ENCODE measurements around the gene IQSEC1. TPM values are rescaled to one million over a fixed set of nuclear protein-coding genes. Genes with fewer than 3 reads are reported as not detected.

Gene IQSEC1
- total and polyA plus RNA-seq, 9 of the 15 experiments (the other 6 are each of a cell fraction or from before 2014, with no cell fraction given) = 0.56 to 39.0 (median 6.8) TPM

- TF ChIP-seq, protein P1, sequence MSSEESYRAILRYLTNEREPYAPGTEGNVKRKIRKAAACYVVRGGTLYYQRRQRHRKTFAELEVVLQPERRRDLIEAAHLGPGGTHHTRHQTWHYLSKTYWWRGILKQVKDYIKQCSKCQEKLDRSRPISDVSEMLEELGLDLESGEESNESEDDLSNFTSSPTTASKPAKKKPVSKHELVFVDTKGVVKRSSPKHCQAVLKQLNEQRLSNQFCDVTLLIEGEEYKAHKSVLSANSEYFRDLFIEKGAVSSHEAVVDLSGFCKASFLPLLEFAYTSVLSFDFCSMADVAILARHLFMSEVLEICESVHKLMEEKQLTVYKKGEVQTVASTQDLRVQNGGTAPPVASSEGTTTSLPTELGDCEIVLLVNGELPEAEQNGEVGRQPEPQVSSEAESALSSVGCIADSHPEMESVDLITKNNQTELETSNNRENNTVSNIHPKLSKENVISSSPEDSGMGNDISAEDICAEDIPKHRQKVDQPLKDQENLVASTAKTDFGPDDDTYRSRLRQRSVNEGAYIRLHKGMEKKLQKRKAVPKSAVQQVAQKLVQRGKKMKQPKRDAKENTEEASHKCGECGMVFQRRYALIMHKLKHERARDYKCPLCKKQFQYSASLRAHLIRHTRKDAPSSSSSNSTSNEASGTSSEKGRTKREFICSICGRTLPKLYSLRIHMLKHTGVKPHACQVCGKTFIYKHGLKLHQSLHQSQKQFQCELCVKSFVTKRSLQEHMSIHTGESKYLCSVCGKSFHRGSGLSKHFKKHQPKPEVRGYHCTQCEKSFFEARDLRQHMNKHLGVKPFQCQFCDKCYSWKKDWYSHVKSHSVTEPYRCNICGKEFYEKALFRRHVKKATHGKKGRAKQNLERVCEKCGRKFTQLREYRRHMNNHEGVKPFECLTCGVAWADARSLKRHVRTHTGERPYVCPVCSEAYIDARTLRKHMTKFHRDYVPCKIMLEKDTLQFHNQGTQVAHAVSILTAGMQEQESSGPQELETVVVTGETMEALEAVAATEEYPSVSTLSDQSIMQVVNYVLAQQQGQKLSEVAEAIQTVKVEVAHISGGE (CRISPR knock-in tag; IDR thresholded peaks at IDR 0.05) = 0 out of 6 replicates have a peak, but pooled peaks of 1 of the 3 experiments have one; percentile 41
- peak; percentile 74 for TF ChIP-seq ARID2 (IDR thresholded peaks at IDR 0.05)
- peak; percentile 92 for TF ChIP-seq L3MBTL2 (IDR thresholded peaks at IDR 0.05)
- peak; percentile 35 for TF ChIP-seq CHD4 (IDR thresholded peaks at IDR 0.05; ENCODE audit: insufficient read depth, insufficient replicate concordance, low read depth, low read length, poor library complexity, severe bottlenecking)
- TF ChIP-seq SMAD3 (CRISPR knock-in tag; conservative IDR thresholded peaks at IDR 0.05) = 0 out of 2 replicates have a peak, but pooled peaks have one; percentile 55
- peak; percentile 45; the same call in 1 of the 2 replicates for TF ChIP-seq NCOA1 (IDR thresholded peaks at IDR 0.05; ENCODE audit: low read depth)
- TF ChIP-seq MTA2 (IDR thresholded peaks at IDR 0.05; ENCODE audit: low read depth) = 0 out of 2 replicates have a peak, but pooled peaks have one; percentile 19
- TF ChIP-seq ZNF311 (CRISPR knock-in tag; IDR thresholded peaks at IDR 0.05) = no peak
- TF ChIP-seq SAP30 (IDR thresholded peaks at IDR 0.05; ENCODE audit: borderline replicate concordance, insufficient read depth, low read depth, low read length, poor library complexity, severe bottlenecking) = no peak
- TF ChIP-seq SPI1 (IDR thresholded peaks at IDR 0.05; ENCODE audit: borderline replicate concordance, low read depth, low read length) = peak; percentile 82
- 0 out of 2 replicates have a peak, but pooled peaks have one; percentile 21 for TF ChIP-seq NFE2 (IDR thresholded peaks at IDR 0.05; ENCODE audit: low read depth)
- peak; percentile 83 for TF ChIP-seq EGR1 (conservative IDR thresholded peaks at IDR 0.05)
- no peak for TF ChIP-seq NR1H2 (CRISPR knock-in tag; IDR thresholded peaks at IDR 0.05)
- no peak for TF ChIP-seq ZNF146 (CRISPR knock-in tag; IDR thresholded peaks at IDR 0.05; ENCODE audit: unreplicated experiment)
- no peak for TF ChIP-seq SFPQ (IDR thresholded peaks at IDR 0.05; ENCODE audit: low read depth, low read length)
- 0 out of 2 replicates have a peak, but pooled peaks have one; percentile 27 for TF ChIP-seq LARP7 (IDR thresholded peaks at IDR 0.05)
- peak; percentile 49 for TF ChIP-seq DACH1 (IDR thresholded peaks at IDR 0.05; ENCODE audit: partially characterized antibody)
- TF ChIP-seq, protein P2, sequence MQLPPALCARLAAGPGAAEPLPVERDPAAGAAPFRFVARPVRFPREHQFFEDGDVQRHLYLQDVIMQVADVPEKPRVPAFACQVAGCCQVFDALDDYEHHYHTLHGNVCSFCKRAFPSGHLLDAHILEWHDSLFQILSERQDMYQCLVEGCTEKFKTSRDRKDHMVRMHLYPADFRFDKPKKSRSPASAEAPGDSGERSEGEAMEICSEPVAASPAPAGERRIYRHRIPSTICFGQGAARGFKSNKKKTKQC (CRISPR knock-in tag; IDR thresholded peaks at IDR 0.05) = peak; percentile 89; the same call in 1 of the 2 replicates
These were observed 204.9 kb downstream of the IQSEC1 start (continued) for GRCh38 chr3:12868039-12869034.
